ENCODE results near the gene WDR7.

Gene WDR7

DNA sequence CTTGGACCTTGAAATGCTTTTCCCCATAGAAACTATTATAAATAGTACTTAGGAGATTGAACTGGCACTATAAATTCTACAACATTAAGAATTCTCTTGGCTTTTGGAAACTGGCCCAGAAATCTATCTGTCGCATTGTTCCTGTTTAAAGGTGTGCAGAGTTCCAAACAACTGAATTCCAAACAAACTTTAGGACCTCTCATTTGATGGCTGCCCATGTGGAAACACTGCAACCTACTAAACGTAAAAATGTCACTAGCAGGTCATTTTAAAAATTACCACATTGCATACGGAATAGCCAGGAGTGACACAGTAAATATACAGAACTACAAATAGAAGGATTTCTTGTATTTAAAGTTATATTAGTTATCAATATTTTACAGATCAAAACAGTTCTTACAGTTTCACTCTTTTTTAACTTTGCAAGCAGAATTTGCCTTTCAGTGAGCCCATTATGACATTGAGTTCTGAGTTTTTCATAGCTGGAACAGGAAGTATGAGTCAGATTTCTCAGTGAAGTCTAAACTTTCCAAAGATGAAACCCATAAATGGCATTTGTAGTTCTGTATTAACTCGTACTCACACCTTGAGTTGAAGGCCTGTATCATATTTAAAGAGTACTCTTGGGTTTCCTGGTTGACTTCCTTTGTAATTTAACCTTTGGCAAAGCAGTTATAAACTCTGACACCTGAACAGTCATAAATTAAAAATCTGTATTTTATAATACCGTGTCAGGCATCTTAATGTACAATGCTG lies 353.4 kb downstream of the WDR7 start:
- no peak for FAIRE-seq

DNA sequence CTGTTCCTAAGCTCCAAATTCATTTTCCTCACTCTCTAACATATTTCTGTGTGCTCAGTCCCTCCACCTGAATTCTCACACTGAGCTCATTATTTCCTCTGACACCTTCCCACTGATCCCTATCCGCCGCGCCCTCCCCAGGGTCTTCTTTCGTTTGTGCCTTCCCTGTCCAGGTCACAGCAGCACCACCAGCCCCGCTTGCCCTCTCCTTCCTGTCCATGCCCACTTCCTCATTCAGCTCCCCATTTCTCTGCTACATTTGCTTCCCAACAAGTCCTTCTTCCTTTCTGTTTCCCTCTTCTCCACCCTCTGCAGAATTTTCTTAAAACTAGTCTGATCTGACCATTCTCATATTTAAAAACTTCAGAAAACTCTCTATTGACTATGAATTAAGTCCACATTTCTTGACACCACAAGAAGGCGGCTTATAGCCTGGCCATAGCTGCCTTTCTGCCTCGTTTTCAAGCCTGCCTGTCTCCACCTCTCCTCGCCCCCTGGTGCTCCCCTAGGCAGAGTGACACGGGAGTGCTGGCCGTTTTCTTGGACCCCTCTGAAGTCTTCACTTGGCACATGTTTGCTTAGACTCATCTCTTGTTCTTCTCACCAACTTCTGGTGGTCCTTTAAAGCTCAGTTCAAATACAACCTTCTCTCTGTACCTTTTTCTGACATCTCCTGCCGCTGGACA lies 357.0 kb downstream of the WDR7 start:
- FAIRE-seq, result no peak

DNA sequence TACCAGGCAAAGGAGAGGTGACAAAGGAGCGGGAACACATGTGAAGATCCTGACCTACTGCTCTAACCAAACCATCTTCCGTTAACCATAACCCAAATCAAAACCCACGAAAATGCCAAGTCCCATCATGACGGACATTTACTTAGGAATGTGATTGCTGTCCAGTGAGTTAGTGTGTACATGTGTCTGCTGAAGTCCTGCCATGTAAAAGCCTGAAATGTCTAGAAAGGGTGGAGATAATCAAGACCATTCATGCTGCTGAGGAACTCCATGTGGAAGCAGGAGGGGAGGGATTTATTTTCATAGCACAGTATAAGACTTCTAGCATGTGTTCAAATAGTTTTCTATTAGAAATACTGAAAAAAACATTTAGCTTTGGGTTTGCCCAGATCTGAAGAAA lies 358.7 kb downstream of the WDR7 start:
- FAIRE-seq, result no peak

DNA sequence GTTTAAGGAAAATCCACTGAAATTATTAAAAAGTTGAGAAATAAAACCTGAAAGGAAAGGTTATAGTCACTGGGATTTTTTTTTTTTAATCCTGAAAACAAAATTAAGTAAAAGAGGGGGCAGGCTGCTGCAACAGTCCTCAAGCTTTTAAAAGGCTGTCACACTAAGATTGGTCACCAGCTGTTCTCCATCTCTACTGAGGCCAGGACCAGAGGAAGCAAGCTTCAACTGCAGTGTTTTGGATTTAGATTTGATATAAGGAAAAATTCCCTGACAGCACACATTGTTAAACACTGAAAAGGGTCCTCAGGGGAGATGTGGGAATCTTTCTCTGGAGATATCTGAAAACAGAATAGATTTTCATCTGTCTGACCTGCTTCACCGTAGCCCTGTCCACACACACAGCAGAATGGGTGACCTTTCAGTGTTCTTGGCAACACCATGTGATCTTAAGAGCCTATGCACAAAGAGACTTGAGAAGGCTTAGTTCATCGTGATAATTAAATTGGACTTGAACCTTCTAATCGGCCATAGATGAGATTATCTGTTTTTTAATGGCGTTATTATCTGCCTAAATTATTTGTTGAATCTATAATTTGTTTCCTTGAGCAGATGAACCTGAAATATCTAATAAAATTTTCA lies 363.7 kb downstream of the WDR7 start:
- no peak for FAIRE-seq

DNA sequence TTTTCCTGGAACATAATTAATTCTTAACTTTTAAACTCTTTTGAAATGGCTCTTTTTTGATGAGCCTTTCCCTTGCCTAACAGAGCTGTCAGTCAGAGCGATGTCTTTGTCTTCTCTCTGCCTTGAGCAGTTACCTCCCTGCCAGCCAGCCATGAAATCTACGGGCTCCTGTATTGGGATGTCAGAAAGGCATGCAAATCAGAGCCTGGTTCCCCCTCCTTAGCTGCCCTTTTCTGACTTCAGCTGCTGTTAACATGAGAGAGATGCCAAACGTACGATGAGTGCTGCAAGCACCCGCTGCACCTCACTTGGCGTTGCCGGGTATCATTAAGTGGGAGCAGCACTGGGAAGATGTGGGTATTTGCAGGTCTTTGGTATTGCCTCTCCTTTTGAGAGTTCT lies 364.3 kb downstream of the WDR7 start:
- FAIRE-seq, result no peak

DNA sequence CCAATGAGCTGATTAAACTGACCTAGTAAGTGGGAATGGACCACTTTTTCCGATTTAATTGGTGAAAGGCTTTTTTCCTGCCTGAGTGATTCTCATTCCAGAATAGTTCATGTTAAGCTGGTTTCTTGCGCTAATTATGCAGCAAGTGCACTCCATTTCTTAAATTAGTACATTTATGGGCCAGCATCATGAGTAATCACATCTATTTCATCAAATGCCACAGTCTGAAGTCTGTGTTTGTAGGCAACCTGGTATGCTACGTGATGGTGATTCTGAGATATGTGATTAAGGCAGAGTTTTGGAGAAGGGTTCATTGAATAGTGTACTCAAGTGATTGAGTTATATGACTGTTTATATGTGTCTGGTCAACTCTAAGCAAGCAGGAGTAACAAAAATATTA lies 367.7 kb downstream of the WDR7 start:
- FAIRE-seq, result no peak

DNA sequence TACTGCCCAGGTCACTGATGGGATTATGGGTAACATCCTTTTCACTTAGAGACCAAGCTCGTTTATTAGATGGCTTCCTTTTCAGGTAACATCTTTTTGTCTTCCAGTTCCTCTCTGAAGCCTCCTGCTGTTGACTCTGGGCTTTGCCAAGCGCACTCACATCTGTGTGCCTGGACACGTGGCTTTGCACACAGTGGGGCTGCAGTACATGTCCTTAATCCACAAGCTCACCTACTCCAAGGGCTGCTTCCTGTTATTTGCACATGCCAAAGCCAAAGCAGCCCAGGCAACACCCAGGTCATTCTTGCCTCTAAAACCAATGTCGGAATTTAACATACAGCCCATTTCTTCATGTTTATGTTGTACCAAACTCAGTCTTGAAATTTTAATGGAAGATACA lies 371.6 kb downstream of the WDR7 start:
- no peak for FAIRE-seq

DNA sequence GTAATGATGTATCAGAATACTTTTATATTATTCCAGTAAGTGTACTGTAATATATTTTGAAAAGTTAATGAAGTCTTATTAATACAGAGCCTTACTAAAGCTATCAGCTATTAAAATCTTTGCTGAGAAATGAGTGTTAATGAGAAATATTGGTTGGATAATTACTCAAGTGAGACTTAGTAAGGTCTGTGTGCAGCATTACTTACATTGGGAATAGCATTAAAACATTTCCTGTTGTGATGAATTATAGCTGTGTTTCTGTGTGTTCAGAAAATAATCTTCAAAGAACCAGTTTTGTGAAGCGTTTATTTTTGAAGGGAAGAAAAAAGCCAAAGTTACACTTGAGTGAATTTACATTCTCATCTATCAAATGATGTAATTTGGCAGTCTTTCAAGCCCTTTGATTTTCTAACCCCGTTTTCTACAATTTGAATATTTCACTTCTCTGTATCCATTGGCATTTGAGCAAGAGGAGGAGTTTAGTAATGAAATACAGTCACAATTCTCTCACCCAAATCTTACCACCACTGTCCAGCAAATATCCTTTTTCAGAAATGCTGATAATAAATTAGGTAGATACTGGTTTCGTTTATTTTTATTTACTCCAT lies 372.2 kb downstream of the WDR7 start:
- FAIRE-seq, result no peak

DNA sequence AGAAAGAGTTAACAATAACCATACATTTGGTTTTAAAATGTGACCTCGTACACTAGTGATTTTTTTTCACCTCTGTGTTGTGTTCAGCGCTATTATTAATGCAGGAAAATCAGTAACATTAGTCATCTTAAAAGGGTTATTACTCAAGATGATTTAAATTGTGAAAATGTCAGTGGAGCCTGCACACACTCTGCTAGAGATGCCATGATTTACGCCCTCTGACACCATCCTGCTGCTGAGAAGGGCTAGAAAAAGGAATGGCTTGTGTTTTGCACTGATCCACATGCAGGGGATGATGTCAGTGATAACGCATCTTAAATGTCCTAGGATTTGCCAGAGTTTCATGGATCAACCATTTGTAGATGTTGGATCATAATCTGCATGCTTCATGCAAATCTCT lies 374.4 kb downstream of the WDR7 start:
- no peak for FAIRE-seq

DNA sequence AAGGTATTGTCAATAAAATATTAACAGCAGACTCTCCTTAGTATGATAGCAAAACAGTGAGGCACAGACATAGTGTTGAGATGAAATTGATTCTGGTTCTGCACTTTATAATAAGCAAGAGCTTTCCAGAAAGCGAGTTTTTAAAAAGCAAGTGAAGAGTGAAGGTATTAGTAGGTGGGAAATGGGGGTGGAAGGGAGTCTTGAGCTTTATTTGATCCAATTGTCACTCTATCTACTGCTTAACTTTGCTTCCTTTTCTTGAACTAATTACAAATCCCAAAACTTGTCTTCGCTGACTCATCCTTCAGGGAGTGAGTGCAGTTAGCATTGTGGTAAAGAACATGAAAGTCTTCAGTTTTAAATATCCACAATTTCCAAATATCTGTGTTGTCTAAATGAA lies 375.2 kb downstream of the WDR7 start:
- no peak for FAIRE-seq

DNA sequence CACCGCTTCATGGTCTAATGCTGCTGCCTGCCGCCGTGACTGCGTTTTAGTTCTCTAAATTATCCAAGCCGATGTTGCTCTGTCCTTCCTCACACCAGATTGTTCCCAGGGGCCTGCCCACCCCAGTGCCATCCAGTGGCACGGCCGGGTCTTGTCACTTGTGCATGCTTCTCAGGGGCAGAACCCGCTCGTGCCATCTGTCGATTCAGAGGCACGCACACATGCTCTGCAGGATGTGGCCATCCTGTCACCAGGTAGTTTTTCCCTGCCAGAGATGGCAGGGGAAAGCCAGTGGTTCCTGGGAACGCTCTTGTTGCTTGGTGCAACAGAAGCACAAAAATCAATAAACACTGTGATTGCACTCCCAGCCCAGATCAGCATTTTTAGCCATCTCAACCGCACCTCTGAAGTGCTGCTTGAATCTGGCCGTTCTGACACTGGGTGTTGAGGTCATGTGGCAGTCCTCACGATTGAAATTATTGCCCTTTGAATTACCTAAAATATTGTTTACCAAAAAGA lies 376.1 kb downstream of the WDR7 start:
- FAIRE-seq, result no peak

DNA sequence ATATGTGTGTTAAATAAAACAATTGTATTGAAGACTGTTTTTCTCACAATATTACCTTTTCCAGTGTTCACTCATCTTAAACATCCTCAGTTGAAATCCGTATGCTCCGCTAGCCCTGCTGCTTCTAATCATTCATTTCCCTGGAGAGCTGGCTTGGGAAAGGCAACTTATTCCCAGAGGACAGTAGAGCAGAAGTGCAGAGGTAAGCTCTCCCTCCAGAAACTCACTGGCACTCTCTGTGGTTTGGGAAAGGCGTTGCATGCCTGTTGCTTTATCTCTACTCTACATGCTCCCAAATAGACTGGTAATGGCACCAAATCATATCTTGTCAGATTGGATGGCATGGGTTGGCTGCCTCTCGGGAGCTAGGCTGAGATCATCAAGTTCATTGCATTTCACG lies 378.6 kb downstream of the WDR7 start:
- no peak for FAIRE-seq

DNA sequence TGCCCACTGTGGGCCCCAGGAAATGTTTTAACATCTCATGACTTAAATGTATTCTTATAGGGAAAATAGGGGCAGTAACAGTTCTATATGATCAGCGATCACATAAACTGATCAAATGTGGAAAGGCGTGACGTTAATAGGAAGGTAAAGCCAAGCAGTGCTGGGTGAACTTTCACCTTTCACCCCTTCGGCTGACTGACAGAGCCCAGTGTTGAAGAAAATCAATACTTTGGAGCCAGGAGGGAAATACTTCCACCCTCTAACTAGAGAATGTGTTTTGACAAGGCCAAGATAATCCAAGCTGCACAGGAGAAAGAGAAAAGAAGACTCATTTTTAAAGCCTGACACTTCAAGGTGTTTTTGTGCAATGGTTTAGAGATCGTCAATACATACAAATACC lies 379.3 kb downstream of the WDR7 start:
- FAIRE-seq, result no peak

DNA sequence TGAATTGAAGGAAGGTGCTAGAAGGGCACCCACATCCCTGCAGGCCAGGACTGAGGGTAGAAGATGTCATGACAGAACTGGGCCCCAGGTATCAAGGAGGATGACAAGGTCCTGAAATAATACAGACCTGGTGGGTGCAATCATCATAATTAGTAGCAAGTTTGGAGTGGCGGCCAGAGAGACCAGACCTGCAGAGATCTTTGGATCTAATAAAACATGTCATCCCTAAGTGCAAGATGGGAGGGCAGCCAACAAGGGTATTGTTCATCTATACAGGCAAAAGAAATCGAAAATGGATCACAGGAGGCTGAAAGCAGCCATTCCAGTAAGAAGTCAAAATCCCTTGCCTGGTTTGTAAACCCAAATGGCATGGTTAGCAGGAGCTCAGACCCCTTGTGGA lies 384.4 kb downstream of the WDR7 start:
- no peak for FAIRE-seq

DNA sequence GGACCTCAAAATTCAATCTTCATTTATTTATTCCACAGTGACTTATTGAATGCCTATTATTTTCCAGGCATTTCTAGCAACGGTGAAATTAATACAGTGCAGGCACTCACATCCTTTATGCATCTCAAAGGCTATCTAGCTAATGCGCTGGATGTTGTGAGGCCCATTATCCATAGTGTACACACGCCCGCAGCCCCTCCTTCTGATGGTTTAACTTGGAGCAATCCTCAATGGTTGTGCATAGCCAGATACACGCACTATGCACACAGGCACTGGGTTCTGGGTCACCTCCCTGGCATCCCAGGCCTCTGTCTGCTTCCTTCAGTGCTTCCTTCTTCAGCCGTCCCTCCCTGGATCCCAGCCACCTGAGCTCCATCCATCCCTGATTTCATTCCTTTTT lies 387.2 kb downstream of the WDR7 start:
- FAIRE-seq, result no peak

DNA sequence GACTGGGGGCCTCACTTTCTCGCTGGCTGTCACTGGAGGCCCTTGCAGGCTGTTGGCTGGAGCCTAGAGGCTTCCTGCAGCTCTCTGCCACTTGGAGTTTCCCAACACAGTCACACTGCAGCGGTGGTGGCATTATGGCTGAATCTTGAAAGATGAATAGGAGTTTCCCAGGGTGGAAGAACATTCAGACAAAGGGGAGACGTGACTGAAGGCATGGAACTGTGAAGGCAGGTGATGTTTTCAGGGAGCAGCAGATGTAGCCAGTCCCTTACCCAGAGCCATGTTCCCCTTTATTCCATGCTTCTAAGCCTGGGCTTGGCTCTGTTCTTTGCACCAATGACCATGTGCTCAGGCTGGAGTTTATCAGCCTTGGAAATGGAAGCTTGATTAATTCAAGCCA lies 389.0 kb downstream of the WDR7 start:
- FAIRE-seq, result no peak

DNA sequence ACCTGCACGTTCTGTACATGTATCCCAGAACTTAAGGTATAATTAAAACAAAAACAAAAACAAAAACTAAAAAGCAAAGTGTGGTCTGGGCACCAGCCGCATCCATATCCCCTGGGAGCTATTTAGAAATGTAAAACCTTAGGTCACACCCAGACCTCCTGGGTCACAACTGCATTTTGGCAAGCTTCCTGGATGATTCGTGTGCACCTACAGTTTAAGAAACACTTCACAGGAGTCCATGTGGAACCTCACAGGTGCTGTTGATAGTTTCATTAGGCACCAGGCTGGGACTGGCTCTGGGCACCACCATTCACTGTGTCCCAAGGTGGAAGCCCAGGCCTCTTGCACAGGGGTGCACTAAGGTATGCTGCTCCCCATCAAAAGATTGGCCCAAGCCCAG lies 392.1 kb downstream of the WDR7 start:
- no peak for FAIRE-seq

DNA sequence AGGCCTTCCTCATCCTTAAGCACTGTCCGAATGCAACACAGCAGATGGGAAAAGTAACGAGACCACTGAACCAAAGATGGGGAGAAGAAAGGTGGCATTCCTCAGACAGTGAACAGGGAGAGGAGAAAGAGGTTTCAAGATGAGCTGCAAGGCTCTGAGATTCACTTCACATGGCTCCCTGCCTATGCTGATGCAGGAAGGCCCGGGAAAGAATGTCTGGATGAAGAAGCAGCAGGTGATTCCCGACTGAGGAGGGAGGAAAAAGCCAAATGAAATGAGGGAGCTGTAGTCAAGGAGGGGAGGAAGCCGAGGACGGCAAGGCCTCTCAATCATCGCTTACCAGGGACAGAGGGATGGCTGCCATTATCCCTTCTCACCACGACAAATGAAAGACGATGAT lies 397.2 kb downstream of the WDR7 start:
- no peak for FAIRE-seq

DNA sequence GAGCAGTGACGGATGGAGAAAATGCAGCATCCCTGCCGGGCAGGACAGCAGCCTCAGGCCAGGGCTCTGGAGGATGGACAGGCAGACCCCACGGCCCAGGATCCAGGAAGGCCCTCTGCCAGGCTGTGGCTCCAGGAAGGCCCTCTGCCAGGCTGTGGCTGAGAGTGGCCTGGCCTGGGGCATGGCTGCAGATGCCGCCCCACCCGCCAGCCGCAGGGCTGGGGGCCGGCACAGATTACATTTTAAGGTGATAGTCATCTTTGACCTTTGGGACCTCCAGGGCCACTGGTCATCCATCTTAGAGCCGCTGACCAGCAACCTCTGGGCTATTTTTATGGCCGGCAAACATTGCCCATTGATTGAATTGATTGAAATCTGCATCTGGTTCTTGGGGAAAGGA lies 397.7 kb downstream of the WDR7 start:
- no peak for FAIRE-seq

DNA sequence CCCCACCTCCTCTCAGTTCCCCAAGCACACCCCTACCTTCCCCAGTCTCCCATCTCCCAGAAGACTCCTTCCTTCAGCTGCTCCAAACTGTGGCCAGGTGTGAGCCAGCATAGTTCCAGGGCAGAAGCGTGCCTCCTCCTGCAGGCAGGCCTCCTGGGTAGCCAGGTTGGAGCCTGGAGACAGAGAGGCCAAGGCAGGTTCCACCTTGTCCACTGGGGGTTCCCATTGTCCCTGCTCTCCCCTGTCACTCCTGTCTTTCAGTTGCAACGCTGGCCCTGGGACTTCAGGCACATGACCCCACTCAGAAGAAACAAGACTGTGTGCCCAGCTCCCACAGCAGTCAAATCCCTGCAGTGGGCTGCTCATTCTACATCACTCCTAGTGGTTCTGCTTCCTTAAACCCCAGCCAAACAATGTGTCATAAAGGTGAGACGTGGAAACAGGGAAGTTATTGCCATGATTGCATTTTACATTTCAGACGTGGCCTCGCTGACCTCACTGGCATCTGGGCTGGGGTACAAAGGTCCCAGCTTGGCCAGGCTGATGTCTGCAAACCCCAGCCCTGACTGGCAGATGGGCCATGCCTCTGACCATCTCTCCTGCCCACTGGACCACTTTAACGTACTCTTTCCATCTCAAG lies 399.3 kb downstream of the WDR7 start:
- FAIRE-seq, result no peak

DNA sequence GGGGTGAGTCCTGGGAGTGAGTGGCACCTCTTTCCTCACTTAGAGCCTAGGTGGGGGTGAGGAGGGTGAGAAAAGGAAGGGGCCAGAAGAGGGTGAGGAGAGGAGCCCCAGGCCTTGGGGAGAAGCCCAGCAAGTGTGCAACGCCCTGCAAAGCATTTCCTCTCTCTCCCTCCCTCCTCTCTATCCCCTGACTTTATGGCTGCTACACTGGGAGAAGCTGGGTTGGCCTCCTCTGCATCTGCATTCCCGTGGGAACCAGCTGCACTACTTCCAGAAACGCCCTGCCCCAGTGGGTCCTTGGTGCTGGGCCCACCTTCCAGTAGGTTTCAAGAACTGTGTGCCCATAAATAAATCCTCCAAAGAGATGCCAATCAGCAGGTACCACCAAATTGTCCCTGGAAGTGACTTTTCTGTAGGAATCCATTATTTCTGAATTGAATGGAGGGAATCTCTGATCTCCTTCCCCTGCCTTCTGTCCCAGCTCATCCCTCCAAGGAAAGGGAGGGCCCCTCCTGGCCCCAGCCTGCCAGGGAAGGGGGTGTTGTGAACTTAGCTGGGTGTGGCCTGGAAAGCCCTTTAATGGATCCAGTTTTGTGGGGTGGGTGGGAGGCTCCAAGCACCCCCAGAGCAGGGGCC lies 400.0 kb downstream of the WDR7 start:
- no peak for FAIRE-seq

DNA sequence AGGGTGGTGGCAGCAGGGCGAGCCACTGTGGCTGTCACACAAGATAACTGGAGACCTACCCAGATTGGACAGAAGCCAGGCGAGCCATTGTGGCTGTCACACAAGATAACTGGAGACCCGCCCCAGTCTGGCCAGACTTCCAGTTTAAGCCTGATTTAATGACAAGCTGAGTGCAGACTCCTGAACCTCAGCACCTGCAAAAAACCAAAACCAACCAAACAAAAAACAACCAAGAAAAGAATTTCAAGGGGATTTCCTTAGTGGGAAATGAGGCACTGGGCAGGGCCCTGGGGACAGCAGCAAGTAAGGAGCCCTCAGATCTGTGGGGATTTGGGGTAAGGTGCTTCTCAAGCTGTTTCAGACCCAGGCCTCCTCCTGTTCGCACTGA lies 400.5 kb downstream of the WDR7 start:
- FAIRE-seq, result no peak

DNA sequence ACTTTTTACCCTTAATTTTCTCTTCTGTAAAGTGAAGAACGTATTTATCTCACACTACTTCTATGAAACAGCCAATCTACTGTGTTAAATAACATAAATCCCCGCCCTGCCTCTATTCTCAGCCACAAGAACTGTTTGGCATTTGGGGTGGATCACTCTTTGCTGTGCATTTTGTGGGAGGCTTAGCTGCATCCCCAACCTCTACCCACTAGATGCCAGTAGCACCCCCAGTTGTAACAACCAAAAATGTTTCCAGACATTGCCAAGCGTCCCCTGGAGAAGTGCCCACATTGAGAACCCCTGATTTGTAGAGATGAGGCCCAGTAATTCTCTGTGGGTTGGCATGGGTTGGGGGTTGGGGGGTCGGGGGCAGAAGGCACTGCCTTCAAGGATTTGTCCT lies 401.0 kb downstream of the WDR7 start:
- FAIRE-seq, result no peak

Measured in colon (tissue), 2 donors.